Measurements from ENCODE around the gene KIF19.
A peak's percentile ranks its signal among the peaks of the same experiment; 100 is the strongest.
"Not testable (repeated sequence)": the region's sequence is repeated elsewhere in the genome, so short reads cannot be mapped to it uniquely, and the experiment has no call there.

KIF19 gene

DNA sequence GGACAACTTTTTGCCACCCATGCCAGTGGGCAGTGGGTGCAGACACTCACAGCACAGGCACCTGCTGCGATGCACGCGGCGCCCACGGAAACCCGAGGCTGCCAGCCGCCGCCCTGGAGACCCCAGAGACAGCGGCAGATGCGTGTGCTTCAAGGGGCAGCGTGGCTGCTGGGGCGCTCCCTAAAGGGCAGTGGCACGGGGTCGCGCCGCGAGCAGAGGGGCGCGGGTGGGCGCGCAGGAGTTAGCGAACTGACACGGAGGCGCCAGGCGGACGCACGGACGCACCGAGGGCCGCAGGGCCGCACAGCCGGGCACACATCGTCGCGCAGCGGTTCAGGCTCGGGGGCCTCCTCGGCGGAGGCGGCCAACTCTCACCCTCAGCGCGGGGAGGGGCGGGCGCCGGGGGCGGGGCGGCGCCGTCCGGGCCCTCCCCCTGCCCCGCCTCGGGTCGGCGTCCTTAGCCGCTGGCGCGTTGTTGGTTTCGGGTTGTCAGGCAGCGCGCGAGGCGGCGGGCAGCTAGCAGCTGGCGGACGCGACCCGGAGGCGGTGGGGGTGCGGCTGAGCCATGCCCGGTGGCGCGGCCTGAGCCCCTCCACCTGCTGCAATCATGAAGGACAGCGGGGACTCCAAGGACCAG, at the start of gene KIF19:
TSS of gene KIF19 (plus strand) at position 484 of the 637 bp plus-strand sequence. CDS start at position 608, 124 bp downstream.
- peak; percentile 54 to 70 for DNase-seq

GRCh38 chr17:74276541-74277009, 49.5 kb upstream of the KIF19 start:
- DNase-seq: no peak

- no peak for DNase-seq
Measured at GRCh38 chr17:74277935-74278334, 48.1 kb upstream of the KIF19 start.

- DNase-seq: not testable (repeated sequence)
Measured at GRCh38 chr17:74279617-74280016, 46.4 kb upstream of the KIF19 start.

DNA sequence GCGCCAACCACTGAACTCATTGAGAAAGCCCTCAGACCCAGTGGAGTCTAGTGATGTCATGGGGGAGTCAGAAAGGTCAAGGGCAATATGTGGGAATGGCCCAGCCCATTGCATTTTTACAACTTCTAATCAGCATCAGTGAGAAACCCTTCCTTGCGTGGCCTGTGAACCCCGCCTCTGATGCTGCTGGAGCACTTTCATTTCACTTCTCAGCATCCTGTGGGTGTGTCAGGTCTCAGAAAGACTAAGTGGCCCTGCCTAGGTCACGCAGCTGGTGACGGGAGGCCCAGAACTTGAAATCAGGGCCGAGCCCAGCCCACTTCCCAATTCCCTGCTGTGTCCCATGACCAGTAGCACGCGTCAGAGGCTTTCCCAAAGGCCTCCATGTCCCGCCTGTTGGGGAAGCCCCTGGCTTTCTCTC, 45.9 kb upstream of the KIF19 start:
- peak; percentile 62 to 66 for DNase-seq

DNA sequence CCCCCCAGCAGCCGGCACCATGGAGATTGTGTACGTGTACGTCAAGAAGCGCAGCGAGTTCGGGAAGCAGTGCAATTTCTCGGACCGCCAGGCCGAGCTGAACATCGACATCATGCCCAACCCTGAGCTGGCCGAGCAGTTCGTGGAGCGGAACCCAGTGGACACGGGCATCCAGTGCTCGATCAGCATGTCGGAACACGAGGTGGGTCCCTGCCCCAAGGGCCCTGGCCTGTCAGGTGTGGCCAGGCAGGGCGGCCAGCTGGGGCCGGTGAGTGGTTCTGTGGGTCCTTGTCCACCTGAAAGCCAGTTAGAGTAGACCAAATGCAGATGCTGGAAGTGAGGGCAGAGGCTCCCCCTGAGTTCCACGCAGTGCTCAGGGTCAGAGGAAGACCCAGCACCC, 44.2 kb upstream of the KIF19 start:
- no peak for DNase-seq

- DNase-seq: peak in 1 of 2 donors; percentile 15
Measured at GRCh38 chr17:74282274-74282586, 43.8 kb upstream of the KIF19 start.

GRCh38 chr17:74282587-74283370, 43.2 kb upstream of the KIF19 start:
- peak; percentile 67 to 70 for DNase-seq

DNA sequence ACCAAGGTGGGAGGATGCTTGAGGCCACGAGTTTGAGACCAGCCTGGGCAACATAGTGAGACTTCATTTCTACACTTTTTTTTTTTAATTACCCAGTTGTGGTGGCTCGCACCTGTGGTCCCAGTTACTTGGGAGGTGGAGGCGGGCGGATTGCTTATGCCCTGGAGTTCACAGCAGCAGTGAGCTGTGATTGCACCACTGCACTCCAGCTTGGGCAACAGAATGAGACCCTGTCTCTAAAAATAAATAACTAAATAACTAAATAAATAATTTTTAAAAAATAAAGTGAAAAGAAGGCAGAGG, 42.7 kb upstream of the KIF19 start:
- DNase-seq: no peak

DNA sequence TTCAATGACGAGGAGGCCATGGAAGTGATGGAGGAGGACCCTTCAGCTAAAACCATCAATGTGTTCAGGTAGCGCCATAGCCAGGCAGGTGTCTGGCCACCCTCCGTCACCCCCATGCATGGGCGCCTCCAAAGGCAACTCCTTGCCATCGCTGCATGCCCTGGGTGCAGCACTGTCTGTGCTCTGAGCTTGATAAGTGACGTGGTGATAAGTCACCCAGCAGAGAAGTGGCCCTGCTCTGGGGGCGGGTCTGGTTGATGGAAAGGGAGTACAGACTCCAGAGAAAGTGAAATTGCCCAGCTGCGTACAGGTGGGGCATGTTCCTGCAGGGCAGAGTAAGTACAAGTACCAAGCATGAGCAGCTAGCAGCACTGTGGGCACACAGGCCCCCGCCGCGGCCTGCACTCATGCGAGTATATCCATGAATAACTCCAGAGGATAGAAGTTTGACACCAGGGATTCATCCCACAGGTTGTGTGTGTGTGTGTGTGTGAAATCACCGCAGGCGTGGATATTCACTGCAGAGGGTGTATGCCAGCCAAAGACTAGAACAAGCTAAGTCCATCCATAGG, 38.9 kb upstream of the KIF19 start:
- DNase-seq: no peak

GRCh38 chr17:74288785-74289184, 37.2 kb upstream of the KIF19 start:
- DNase-seq: peak in 1 of 2 donors; percentile 35

GRCh38 chr17:74289688-74290087, 36.3 kb upstream of the KIF19 start:
- no peak for DNase-seq

DNA sequence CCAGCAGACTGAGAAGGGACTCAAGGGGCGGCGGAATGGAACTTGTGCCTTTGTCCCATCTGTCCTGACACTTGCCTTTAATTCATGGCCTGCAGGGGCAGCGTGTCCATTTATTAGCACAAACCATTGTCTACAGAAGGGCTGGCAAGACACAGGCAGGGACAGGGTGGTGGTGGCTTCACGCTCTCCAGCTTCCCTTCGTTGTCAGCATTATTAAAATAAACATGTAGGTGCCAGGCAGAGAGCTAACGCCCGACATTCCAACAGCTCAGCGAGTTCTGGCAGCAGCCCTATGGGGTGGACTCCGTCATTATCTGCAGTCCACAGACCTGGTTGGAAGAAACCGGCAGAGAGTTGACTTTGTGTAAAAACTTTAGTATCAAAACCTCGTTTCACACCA, 35.7 kb upstream of the KIF19 start:
- no peak for DNase-seq

DNA sequence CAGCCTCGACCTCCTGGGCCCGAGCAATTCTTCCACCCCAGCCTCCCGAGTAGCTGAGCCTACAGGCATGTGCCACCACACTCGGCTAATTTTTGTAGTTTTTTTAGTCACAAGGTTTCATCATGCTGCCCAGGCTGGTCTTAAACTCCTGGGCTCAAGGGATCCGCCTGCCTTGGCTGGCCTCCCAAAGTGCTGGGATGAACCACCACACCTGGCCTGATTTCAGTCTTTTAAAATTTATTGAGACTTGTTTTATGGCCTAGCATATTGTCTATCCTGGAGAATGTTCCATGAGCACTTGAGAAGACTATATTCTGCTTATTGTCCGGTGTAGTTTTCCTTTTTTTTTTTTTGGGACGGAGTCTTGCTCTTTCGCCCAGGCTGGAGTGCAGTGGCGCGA, 33.5 kb upstream of the KIF19 start:
- DNase-seq: no peak

DNA sequence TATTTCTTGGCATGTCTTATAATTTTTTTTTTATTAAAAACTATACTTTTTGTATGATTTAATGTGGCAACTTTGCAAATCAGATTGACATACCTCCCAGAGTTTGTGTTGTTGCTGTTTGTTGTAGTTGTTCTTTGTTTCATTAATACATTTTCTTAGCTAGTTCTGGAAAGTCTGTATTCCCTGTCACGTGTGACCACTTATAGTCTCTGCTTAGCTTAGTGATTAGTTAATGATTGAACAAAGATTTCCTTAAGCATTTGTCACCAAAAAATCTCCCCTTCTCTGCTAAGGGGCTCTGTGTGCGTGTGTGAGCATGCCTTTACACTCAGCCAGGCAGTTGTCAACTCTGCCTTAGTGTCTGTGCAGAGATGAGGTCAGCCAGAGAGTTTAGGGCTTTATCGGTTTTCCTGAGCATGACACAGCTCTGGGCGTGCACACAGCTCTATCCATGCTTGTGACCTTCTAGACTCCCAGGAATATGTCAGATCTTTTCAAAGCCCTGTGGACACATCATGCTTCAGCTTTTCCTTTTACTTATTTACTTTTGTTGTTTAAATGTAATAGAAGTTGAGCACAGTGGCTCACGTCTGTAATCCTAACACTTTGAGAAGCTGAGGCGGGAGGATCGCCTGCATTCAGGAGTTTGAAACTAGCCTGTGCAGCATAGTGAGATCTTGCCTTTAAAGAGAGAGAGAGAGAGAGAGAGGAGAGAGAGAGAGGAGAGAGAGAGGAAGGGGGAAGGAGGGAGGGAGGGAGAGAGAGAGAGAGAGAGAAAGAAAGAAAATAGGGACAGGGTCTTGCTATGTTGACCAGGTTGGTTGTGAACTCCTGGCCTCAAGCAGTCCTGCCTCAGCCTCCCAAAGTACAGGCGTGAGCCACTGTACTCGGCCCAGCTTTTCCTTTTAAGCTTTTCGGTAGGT, 30.1 kb upstream of the KIF19 start:
- no peak for DNase-seq

- peak in 1 of 2 donors; percentile 42 for DNase-seq
Measured at GRCh38 chr17:74296548-74296936, 29.5 kb upstream of the KIF19 start.

- DNase-seq: peak in 1 of 2 donors; percentile 55
Measured at GRCh38 chr17:74297941-74298340, 28.1 kb upstream of the KIF19 start.

GRCh38 chr17:74298778-74299177, 27.2 kb upstream of the KIF19 start:
- DNase-seq: no peak

DNA sequence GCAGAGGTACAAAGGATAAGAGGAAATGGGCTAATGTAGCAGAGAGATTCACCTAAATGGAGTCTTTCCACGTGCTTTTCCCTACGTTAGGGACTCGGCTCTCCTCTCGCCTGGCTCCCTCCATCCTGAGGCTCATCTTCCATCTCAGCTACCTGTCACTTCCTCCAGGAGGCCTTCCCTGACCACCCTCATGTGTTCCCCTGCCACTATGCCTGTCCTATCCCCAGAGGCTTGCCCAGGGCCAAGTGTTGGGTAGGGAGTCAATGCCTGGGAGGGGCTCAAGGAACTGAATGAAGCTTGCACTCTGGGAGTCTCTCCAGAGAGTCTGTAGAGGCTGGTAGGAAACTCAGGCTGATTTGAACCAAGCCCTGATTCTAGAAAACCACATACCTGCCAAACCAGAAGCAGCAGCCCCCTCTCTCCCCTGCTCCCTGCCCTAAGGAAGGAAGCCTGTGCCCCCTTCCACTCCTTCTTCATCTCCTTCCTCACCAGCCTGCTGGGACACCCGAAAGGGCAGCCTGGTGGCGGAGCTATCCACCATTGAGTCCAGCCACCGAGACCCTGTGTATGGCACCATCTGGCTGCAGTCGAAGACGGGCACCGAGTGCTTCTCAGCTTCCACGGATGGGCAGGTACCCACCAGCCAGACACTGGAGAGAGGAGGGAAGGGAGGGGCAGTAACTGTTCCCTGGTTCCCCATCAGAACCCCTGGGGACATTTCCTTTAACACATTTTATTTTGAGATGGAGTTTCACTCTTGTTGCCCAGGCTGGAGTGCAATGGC, 26.6 kb upstream of the KIF19 start:
- no peak for DNase-seq

DNA sequence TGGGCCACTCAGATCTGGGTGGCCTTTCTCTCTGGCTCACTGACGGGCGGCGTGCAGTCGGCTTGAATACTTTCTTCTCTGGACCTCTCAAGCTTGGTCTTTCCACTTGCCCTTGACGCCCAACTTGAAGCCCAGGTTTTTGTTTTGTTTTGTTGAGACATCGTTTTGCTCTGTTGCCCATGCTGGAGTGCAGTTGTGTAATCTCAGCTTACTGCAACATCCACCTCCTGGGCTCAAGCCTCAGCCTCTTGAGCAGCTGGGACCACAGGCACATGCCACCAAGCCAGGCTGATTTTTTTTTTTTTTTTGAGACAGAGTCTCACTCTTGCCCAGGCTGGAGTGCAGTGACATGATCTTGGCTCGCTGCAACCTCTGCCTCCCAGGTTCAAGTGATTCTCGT, 22.7 kb upstream of the KIF19 start:
- no peak for DNase-seq

- DNase-seq: no peak
Measured at GRCh38 chr17:74304184-74304583, 21.8 kb upstream of the KIF19 start.

Measured in stimulated activated CD4-positive, alpha-beta T cell treated with anti-CD3 and anti-CD28 coated beads, Interleukin-2, amount 100 ng/mL, for 24 hours (primary cell).